ENCODE data around the gene NHP2.

NHP2 gene

DNA sequence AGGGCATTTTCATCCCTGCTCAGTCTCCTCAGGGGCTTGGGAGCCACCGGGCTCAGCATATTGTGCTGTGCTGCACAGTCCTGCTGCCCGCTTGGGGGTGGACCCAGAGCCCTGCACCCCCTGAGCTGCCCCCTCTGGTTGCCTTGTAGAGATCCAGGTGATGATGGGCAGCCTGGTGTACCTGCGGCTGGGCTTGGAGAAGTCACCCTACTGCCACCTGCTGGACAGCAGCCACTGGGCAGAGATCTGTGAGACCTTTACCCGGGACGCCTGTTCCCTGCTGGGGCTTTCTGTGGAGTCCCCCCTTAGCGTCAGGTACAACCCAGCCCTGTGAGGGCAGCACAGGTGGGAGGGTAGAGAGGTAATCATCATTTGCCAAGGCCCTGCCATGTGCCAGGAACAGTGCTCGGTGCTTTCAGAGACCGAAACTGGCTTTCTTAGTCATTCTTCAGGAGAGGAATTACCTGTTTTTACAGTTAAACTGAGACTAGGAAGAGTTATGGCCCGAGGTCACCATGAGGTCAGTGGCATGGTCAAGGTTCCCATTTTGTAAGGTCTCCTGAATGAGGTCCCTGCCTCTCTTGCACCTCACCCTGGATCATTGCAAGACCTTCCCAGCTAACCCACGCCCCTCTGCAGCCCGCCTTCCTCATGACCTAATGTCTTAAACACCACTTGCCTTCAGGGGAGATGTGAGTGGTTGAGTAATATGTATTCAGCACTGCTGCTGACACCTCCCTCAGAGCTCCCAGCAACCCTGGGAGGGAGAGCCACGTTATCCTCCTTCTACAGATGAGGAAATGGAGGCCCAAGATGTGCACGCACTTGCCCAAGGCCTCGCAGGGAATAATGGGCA lies 7.5 kb downstream of the NHP2 start:
- H3K27me3 ChIP-seq: no peaks in the 10 kb centered on the region
- H3K4me3 ChIP-seq (ENCODE audit: low read depth in 1 of 2, low read length in 1 of 2): no peak overlapping the region
- peaks cover 94% of the 10 kb centered on the region for H3K36me3 ChIP-seq
- H3K27ac ChIP-seq: no peak overlapping the region
- no peaks in the 10 kb centered on the region for H3K4me1 ChIP-seq (ENCODE audit: control insufficient read depth in 1 of 2, insufficient read depth in 1 of 2, low read depth in 1 of 2, low read length in 1 of 2)
- TF ChIP-seq, protein P1, sequence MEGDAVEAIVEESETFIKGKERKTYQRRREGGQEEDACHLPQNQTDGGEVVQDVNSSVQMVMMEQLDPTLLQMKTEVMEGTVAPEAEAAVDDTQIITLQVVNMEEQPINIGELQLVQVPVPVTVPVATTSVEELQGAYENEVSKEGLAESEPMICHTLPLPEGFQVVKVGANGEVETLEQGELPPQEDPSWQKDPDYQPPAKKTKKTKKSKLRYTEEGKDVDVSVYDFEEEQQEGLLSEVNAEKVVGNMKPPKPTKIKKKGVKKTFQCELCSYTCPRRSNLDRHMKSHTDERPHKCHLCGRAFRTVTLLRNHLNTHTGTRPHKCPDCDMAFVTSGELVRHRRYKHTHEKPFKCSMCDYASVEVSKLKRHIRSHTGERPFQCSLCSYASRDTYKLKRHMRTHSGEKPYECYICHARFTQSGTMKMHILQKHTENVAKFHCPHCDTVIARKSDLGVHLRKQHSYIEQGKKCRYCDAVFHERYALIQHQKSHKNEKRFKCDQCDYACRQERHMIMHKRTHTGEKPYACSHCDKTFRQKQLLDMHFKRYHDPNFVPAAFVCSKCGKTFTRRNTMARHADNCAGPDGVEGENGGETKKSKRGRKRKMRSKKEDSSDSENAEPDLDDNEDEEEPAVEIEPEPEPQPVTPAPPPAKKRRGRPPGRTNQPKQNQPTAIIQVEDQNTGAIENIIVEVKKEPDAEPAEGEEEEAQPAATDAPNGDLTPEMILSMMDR (IDR thresholded peaks at IDR 0.05): no peak
- no peaks in the 10 kb centered on the region for H3K9me3 ChIP-seq

GRCh38 chr5:178143901-178144300 lies 9.8 kb downstream of the NHP2 start:
- peaks cover 93% of the 10 kb centered on the region for H3K36me3 ChIP-seq
- no peak overlapping the region for H3K4me3 ChIP-seq (ENCODE audit: low read depth in 1 of 2, low read length in 1 of 2)
- TF ChIP-seq, protein P1 (IDR thresholded peaks at IDR 0.05): no peak

DNA sequence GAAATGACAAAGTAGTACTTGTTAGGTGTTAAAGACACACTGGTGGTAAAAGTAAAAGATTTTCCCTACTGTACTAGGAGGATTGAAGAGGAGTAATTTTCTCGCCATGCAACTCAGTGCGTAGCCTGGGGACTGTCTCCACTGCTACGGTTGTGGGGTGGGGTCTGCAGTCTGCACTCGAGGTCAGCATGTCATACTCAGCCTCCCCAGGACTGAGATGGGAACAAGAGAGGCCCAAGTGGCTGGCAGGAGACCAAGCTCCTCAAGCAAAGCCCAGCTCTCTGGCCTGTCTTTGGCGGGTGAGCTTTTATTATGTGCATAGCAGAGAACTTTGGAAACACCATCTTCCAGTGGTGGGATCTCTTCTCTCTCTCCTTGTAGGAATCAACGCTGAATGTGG lies 10.4 kb downstream of the NHP2 start:
- Histone ChIP-seq H3K9me3 (no peaks in the 10 kb centered on the region), H3K4me1 (ENCODE audit: control insufficient read depth in 1 of 2, insufficient read depth in 1 of 2, low read depth in 1 of 2, low read length in 1 of 2) (no peaks in the 10 kb centered on the region), H3K36me3 (peaks cover 93% of the 10 kb centered on the region), H3K27me3 (no peaks in the 10 kb centered on the region), H3K27ac (no peak overlapping the region), H3K4me3 (ENCODE audit: low read depth in 1 of 2, low read length in 1 of 2) (no peak overlapping the region)
- TF ChIP-seq, protein P1 (IDR thresholded peaks at IDR 0.05): no peak

More at GRCh38 chr5:178143901-178144300, 9.8 kb downstream of the NHP2 start:
- H3K4me1 ChIP-seq (ENCODE audit: control insufficient read depth in 1 of 2, insufficient read depth in 1 of 2, low read depth in 1 of 2, low read length in 1 of 2): no peaks in the 10 kb centered on the region
- H3K27me3 ChIP-seq: no peaks in the 10 kb centered on the region
- H3K27ac ChIP-seq: no peak overlapping the region
- H3K9me3 ChIP-seq: no peaks in the 10 kb centered on the region

- H3K4me1 ChIP-seq (ENCODE audit: control insufficient read depth in 1 of 2, insufficient read depth in 1 of 2, low read depth in 1 of 2, low read length in 1 of 2): no peaks in the 10 kb centered on the region
- H3K27me3 ChIP-seq: no peaks in the 10 kb centered on the region
- H3K36me3 ChIP-seq: peaks cover 93% of the 10 kb centered on the region
- TF ChIP-seq, protein P1 (IDR thresholded peaks at IDR 0.05): no peak
- H3K4me3 ChIP-seq (ENCODE audit: low read depth in 1 of 2, low read length in 1 of 2): no peak overlapping the region
- no peaks in the 10 kb centered on the region for H3K9me3 ChIP-seq
- no peak overlapping the region for H3K27ac ChIP-seq
Measured at GRCh38 chr5:178142642-178143041, 11.0 kb downstream of the NHP2 start.

DNA sequence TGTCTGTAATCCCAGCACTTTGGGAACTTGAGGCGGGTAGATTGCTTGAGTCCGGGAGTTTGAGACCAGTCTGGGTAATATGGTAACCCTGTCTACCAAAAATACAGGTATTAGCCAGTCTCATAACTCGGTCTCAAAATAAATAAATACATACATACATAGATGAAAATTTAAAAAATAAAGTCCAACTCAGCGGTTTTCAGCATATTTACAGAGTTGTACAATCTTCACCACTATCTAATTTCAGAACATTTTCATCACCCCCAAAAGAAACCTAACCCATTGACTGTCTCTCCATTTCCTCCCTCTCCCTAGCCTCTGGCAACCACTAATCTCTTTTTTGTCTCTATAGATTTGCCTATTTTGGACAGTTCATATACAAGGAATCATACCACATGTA lies 12.1 kb downstream of the NHP2 start:
- Histone ChIP-seq H3K27ac (no peak overlapping the region), H3K27me3 (no peaks in the 10 kb centered on the region), H3K36me3 (peaks cover 82% of the 10 kb centered on the region), H3K4me3 (ENCODE audit: low read depth in 1 of 2, low read length in 1 of 2) (no peak overlapping the region), H3K9me3 (no peaks in the 10 kb centered on the region), H3K4me1 (ENCODE audit: control insufficient read depth in 1 of 2, insufficient read depth in 1 of 2, low read depth in 1 of 2, low read length in 1 of 2) (no peaks in the 10 kb centered on the region)
- TF ChIP-seq, protein P1 (IDR thresholded peaks at IDR 0.05): no peak

Measured in neutrophil (primary cell).